ENCODE data around the gene ADAMTS9.

Gene ADAMTS9, protein sequence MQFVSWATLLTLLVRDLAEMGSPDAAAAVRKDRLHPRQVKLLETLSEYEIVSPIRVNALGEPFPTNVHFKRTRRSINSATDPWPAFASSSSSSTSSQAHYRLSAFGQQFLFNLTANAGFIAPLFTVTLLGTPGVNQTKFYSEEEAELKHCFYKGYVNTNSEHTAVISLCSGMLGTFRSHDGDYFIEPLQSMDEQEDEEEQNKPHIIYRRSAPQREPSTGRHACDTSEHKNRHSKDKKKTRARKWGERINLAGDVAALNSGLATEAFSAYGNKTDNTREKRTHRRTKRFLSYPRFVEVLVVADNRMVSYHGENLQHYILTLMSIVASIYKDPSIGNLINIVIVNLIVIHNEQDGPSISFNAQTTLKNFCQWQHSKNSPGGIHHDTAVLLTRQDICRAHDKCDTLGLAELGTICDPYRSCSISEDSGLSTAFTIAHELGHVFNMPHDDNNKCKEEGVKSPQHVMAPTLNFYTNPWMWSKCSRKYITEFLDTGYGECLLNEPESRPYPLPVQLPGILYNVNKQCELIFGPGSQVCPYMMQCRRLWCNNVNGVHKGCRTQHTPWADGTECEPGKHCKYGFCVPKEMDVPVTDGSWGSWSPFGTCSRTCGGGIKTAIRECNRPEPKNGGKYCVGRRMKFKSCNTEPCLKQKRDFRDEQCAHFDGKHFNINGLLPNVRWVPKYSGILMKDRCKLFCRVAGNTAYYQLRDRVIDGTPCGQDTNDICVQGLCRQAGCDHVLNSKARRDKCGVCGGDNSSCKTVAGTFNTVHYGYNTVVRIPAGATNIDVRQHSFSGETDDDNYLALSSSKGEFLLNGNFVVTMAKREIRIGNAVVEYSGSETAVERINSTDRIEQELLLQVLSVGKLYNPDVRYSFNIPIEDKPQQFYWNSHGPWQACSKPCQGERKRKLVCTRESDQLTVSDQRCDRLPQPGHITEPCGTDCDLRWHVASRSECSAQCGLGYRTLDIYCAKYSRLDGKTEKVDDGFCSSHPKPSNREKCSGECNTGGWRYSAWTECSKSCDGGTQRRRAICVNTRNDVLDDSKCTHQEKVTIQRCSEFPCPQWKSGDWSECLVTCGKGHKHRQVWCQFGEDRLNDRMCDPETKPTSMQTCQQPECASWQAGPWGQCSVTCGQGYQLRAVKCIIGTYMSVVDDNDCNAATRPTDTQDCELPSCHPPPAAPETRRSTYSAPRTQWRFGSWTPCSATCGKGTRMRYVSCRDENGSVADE (N-terminal part only)

DNA sequence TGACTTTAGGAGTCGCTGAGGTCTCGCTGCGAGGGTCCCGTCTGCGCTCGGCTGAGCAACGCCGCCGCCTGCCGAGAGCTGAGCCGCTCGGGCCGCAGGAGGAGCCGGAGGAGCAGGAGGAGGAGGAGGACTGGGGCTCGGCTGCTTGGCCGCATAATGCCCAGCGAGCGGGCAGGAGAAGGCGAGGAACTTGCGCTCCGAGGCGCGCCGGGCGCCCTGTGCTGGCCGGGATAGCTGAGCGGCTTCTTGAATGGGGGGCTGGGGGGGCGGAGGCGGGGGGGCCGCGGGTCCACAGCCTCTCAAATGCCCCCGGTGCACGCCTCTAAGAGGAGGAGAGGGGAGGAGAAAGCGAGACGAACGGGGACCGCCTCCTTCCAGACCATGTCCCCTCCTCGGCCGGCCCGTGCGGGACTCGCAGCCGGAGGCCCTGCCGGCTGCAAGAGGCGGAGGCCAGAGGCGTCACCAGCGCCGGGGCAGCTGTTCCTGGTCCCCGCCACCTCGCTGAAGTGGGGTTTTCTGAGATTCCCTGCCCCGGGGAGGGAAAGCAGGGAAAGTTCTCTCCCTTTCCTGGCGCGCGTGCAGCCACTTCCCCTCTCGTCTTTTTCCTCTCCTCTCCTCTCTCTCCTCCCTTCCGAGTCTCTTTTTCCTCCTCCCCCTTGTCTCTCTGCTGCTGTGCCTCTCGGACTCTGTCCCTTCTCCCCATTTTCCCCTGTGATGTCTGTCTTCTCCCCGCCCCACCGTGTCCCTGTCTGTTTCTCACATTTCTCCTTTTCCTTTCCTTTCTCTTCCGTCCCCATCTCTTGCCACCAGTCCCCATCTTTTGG, at the start of gene ADAMTS9:
ADAMTS9 (minus strand) TSS at position 220 of the 824 bp plus-strand sequence. CDS start 343 bp downstream, outside the sequence.
- TF ChIP-seq, protein P1, sequence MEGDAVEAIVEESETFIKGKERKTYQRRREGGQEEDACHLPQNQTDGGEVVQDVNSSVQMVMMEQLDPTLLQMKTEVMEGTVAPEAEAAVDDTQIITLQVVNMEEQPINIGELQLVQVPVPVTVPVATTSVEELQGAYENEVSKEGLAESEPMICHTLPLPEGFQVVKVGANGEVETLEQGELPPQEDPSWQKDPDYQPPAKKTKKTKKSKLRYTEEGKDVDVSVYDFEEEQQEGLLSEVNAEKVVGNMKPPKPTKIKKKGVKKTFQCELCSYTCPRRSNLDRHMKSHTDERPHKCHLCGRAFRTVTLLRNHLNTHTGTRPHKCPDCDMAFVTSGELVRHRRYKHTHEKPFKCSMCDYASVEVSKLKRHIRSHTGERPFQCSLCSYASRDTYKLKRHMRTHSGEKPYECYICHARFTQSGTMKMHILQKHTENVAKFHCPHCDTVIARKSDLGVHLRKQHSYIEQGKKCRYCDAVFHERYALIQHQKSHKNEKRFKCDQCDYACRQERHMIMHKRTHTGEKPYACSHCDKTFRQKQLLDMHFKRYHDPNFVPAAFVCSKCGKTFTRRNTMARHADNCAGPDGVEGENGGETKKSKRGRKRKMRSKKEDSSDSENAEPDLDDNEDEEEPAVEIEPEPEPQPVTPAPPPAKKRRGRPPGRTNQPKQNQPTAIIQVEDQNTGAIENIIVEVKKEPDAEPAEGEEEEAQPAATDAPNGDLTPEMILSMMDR (IDR thresholded peaks at IDR 0.05; ENCODE audit: low read depth, low read length, missing control alignments): no peak
- peak within 1 kb of the TSS; percentile 46 for H3K4me3 ChIP-seq (replicated peaks; ENCODE audit: low read depth, low read length)
- DNase-seq (ENCODE audit: extremely low read depth, low read depth): no peak

DNA sequence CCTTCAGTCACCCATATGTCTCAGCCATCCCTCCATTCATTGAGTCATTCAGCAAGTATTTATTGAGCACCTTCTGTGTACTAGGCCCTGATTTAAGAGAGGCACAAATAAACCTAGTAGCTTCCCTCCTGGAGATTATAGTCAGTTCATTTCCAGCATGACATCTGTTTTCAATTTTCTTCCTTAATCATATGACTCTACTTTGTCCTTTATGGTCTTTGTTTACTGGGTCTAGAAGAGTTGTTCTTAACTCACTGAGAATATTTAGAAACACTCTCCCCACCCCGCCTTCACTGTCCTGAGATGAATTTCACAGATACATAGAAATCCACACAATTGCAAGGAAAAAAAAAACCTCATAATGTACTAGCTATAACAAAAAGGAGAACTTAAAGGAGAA, 44.8 kb upstream of the ADAMTS9 start:
- peak; percentile 4 for DNase-seq (ENCODE audit: extremely low read depth, low read depth)
- TF ChIP-seq, protein P1 (IDR thresholded peaks at IDR 0.05; ENCODE audit: low read depth, low read length, missing control alignments): no peak
- H3K4me3 ChIP-seq (replicated peaks; ENCODE audit: low read depth, low read length): no peak overlapping the region

DNA sequence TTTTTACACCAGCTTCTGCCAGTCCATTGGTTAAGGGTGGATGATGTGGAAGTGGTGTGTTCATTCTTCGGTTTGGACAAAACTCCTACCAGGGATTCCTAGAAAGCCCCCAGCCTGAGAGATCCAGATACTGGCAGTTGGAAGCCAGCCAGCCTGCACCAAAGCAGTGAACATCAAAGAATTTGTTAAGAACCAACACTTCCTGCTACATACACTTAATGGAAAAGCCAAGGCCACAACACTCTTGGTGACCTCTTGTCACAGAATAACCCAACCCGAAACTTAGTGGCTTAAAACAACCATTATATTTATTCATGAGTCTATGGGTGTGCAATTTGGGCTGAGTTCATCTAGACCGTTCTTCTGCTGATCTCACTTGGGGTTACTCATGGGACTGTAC, 42.9 kb upstream of the ADAMTS9 start:
- no peak for DNase-seq (ENCODE audit: extremely low read depth, low read depth)
- H3K4me3 ChIP-seq (replicated peaks; ENCODE audit: low read depth, low read length): no peak overlapping the region
- TF ChIP-seq, protein P1 (IDR thresholded peaks at IDR 0.05; ENCODE audit: low read depth, low read length, missing control alignments): no peak

DNA sequence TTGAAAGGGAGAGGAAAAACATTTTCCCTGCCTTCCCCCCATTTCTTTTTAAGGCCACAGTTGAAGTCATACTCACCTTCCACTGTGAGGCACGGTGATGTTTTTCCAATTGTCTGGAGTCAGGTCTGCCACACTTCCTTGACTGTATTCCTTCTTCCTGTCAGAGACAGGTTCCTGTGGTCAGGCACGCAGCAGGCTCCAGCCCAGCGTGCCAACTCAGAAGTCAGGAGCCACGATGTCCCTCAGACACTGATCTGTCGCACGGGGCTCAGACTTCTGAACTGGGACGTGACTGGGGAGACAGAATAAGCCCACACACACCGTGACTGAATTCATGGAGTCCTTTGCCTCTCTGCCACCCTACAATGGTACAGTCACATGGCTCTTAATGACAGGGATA, 41.2 kb upstream of the ADAMTS9 start:
- no peak overlapping the region for H3K4me3 ChIP-seq (replicated peaks; ENCODE audit: low read depth, low read length)
- no peak for DNase-seq (ENCODE audit: extremely low read depth, low read depth)
- TF ChIP-seq, protein P1 (IDR thresholded peaks at IDR 0.05; ENCODE audit: low read depth, low read length, missing control alignments): no peak

DNA sequence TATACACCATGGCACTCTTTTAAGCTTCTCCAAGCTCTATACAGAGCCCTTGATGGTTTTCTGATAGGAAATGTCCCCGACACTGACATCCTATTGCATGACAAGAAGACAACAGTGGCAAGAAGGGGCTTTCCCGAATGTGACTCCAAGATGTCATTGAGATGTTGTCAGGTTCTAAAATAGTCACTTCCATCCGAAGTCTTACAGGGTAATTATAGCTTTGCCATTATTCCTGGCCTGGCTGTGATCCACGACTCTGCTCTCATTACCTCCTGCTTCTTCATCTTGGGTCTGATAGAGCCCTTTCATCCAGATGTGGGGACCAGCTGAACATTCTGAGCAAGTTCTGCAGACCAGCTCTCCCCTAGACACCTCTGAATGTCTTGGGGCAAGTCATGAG, 40.6 kb upstream of the ADAMTS9 start:
- H3K4me3 ChIP-seq (replicated peaks; ENCODE audit: low read depth, low read length): no peak overlapping the region
- TF ChIP-seq, protein P1 (IDR thresholded peaks at IDR 0.05; ENCODE audit: low read depth, low read length, missing control alignments): no peak
- no peak for DNase-seq (ENCODE audit: extremely low read depth, low read depth)

All from HFF-Myc (cell line).